BLaER1 (cell line): ENCODE results near the gene FCRL2.

Experiments
- H3K27ac ChIP-seq: shearing (Covaris generic); formaldehyde crosslinking; 2 replicates; pipeline ENCODE4 v1.8.1; 2022
- H3K27me3 ChIP-seq: shearing (Covaris generic); formaldehyde crosslinking; 2 replicates; pipeline ENCODE4 v1.8.1; 2022
- H3K36me3 ChIP-seq: shearing (Covaris generic); formaldehyde crosslinking; 2 replicates; pipeline ENCODE4 v1.8.1; 2022
- H3K4me1 ChIP-seq: shearing (Covaris generic); formaldehyde crosslinking; 2 replicates; pipeline ENCODE4 v1.8.1; 2022
- H3K4me2 ChIP-seq: shearing (Covaris generic); formaldehyde crosslinking; 2 replicates; pipeline ENCODE4 v1.8.1; 2022
- H3K4me3 ChIP-seq: shearing (Covaris generic); formaldehyde crosslinking; 2 replicates; pipeline ENCODE4 v1.8.1; 2022
- H3K9ac ChIP-seq: shearing (Covaris generic); formaldehyde crosslinking; 2 replicates; pipeline ENCODE4 v1.8.1; 2022
- H3K9me3 ChIP-seq: shearing (Covaris generic); formaldehyde crosslinking; 2 replicates; pipeline ENCODE4 v1.8.1; 2022
- H4K20me1 ChIP-seq: shearing (Covaris generic); formaldehyde crosslinking; 2 replicates; pipeline ENCODE4 v1.8.1; 2022
- Cebpa-rat ChIP-seq: shearing (Covaris generic); IDR thresholded peaks from 2 replicates; pipeline ENCODE4 v1.8.1; 2022

FCRL2 gene

GRCh38 chr1:157724537-157725220, 52.3 kb downstream of the FCRL2 start:
- H4K20me1 ChIP-seq: no peaks in the 10 kb centered on the region
- no peaks in the 10 kb centered on the region for H3K36me3 ChIP-seq
- no peaks in the 10 kb centered on the region for H3K4me1 ChIP-seq
- no peak overlapping the region for H3K27ac ChIP-seq
- no peak overlapping the region for H3K4me3 ChIP-seq
- no peaks in the 10 kb centered on the region for H3K27me3 ChIP-seq
- TF ChIP-seq Cebpa-rat: no peak
- H3K9ac ChIP-seq: no peak overlapping the region
- no peak overlapping the region for H3K4me2 ChIP-seq
- H3K9me3 ChIP-seq: peaks cover 27% of the 10 kb centered on the region

GRCh38 chr1:157723157-157723556, 53.8 kb downstream of the FCRL2 start:
- H3K9ac ChIP-seq: no peak overlapping the region
- no peak overlapping the region for H3K27ac ChIP-seq
- no peak for TF ChIP-seq Cebpa-rat
- H3K4me1 ChIP-seq: no peaks in the 10 kb centered on the region
- no peak overlapping the region for H3K4me3 ChIP-seq
- H3K9me3 ChIP-seq: peaks cover 27% of the 10 kb centered on the region
- H3K36me3 ChIP-seq: no peaks in the 10 kb centered on the region
- no peaks in the 10 kb centered on the region for H3K27me3 ChIP-seq
- H4K20me1 ChIP-seq: no peaks in the 10 kb centered on the region
- no peak overlapping the region for H3K4me2 ChIP-seq

GRCh38 chr1:157721985-157722384, 54.9 kb downstream of the FCRL2 start:
- Histone ChIP-seq H3K4me3 (peak overlapping the region; percentile 36), H3K9ac (no peak overlapping the region), H4K20me1 (no peaks in the 10 kb centered on the region), H3K36me3 (no peaks in the 10 kb centered on the region), H3K9me3 (peaks cover 27% of the 10 kb centered on the region), H3K4me1 (no peaks in the 10 kb centered on the region), H3K4me2 (no peak overlapping the region), H3K27me3 (no peaks in the 10 kb centered on the region), H3K27ac (no peak overlapping the region)
- no peak for TF ChIP-seq Cebpa-rat

GRCh38 chr1:157715736-157716135, 61.2 kb downstream of the FCRL2 start:
- Histone ChIP-seq H3K4me1 (no peaks in the 10 kb centered on the region), H3K27me3 (no peaks in the 10 kb centered on the region), H3K9ac (no peak overlapping the region), H3K9me3 (peaks cover 1% of the 10 kb centered on the region), H3K4me2 (no peak overlapping the region), H3K36me3 (no peaks in the 10 kb centered on the region), H3K4me3 (no peak overlapping the region), H4K20me1 (no peaks in the 10 kb centered on the region), H3K27ac (no peak overlapping the region)
- TF ChIP-seq Cebpa-rat: no peak

GRCh38 chr1:157711802-157712201, 65.1 kb downstream of the FCRL2 start:
- Histone ChIP-seq H3K27ac (no peak overlapping the region), H3K27me3 (no peaks in the 10 kb centered on the region), H3K9me3 (no peaks in the 10 kb centered on the region), H3K4me1 (no peaks in the 10 kb centered on the region), H3K4me2 (no peak overlapping the region), H3K4me3 (no peak overlapping the region), H4K20me1 (no peaks in the 10 kb centered on the region), H3K9ac (no peak overlapping the region), H3K36me3 (no peaks in the 10 kb centered on the region)
- no peak for TF ChIP-seq Cebpa-rat

- Histone ChIP-seq H3K9ac (no peak overlapping the region), H3K4me1 (no peaks in the 10 kb centered on the region), H3K27ac (no peak overlapping the region), H4K20me1 (no peaks in the 10 kb centered on the region), H3K27me3 (no peaks in the 10 kb centered on the region), H3K4me2 (no peak overlapping the region), H3K36me3 (no peaks in the 10 kb centered on the region), H3K9me3 (no peaks in the 10 kb centered on the region), H3K4me3 (no peak overlapping the region)
- TF ChIP-seq Cebpa-rat: no peak
Observed at GRCh38 chr1:157704878-157705277, 72.1 kb downstream of the FCRL2 start.

GRCh38 chr1:157703981-157704380, 73.0 kb downstream of the FCRL2 start:
- H3K27ac ChIP-seq: no peak overlapping the region
- no peak for TF ChIP-seq Cebpa-rat
- H3K4me2 ChIP-seq: no peak overlapping the region

GRCh38 chr1:157702308-157702825, 74.6 kb downstream of the FCRL2 start:
- Histone ChIP-seq H3K9ac (no peak overlapping the region), H3K4me1 (no peaks in the 10 kb centered on the region), H3K27ac (no peak overlapping the region), H3K4me3 (no peak overlapping the region), H3K27me3 (no peaks in the 10 kb centered on the region), H3K9me3 (no peaks in the 10 kb centered on the region), H4K20me1 (no peaks in the 10 kb centered on the region), H3K4me2 (no peak overlapping the region), H3K36me3 (no peaks in the 10 kb centered on the region)
- no peak for TF ChIP-seq Cebpa-rat

More at GRCh38 chr1:157703981-157704380, 73.0 kb downstream of the FCRL2 start:
- Histone ChIP-seq H3K4me1 (no peaks in the 10 kb centered on the region), H3K9ac (no peak overlapping the region), H4K20me1 (no peaks in the 10 kb centered on the region), H3K9me3 (no peaks in the 10 kb centered on the region), H3K27me3 (no peaks in the 10 kb centered on the region), H3K36me3 (no peaks in the 10 kb centered on the region), H3K4me3 (no peak overlapping the region)

GRCh38 chr1:157700732-157701131, 76.2 kb downstream of the FCRL2 start, which contains the start of gene FCRL3:
TSS of gene FCRL3 (minus strand) at chr1:157700769. CDS start at chr1:157700489, 280 bp downstream.
- Histone ChIP-seq H3K9ac (no peak within 1 kb of the TSS), H3K27ac (no peak within 1 kb of the TSS), H3K4me3 (no peak within 1 kb of the TSS), H3K4me2 (no peak within 1 kb of the TSS), H3K36me3 (no peaks in the 10 kb centered on the region), H3K9me3 (no peaks in the 10 kb centered on the region), H4K20me1 (no peaks in the 10 kb centered on the region), H3K27me3 (no peaks in the 10 kb centered on the region), H3K4me1 (no peaks in the 10 kb centered on the region)
- no peak for TF ChIP-seq Cebpa-rat

GRCh38 chr1:157700305-157700704, 76.6 kb downstream of the FCRL2 start:
- Histone ChIP-seq H3K4me2 (no peak overlapping the region), H4K20me1 (no peaks in the 10 kb centered on the region), H3K27ac (no peak overlapping the region), H3K9ac (no peak overlapping the region), H3K4me1 (no peaks in the 10 kb centered on the region), H3K27me3 (no peaks in the 10 kb centered on the region), H3K9me3 (no peaks in the 10 kb centered on the region), H3K4me3 (no peak overlapping the region), H3K36me3 (no peaks in the 10 kb centered on the region)
- no peak for TF ChIP-seq Cebpa-rat
